HFF-Myc (cell line): ENCODE data around the gene SMCO3.

ENCODE experiments used
- DNase-seq: peaks from one replicate; pipeline ENCODE4 v3.0.0-alpha.2; 2011; ENCODE audit warnings: low read depth; ENCODE audit errors: extremely low read depth
- H3K4me3 ChIP-seq: replicated peaks from 2 replicates; pipeline ENCODE4 v1.5.1; 2011; ENCODE audit warnings: low read depth, mild to moderate bottlenecking, control low read depth, low read length
- TF ChIP-seq, protein P1 (sequence below): IDR thresholded peaks from 2 replicates; pipeline ENCODE4 v1.5.1; 2012; ENCODE audit warnings: mild to moderate bottlenecking, low read depth, low read length, control low read depth; ENCODE audit errors: missing control alignments

The SMCO3 gene

DNA sequence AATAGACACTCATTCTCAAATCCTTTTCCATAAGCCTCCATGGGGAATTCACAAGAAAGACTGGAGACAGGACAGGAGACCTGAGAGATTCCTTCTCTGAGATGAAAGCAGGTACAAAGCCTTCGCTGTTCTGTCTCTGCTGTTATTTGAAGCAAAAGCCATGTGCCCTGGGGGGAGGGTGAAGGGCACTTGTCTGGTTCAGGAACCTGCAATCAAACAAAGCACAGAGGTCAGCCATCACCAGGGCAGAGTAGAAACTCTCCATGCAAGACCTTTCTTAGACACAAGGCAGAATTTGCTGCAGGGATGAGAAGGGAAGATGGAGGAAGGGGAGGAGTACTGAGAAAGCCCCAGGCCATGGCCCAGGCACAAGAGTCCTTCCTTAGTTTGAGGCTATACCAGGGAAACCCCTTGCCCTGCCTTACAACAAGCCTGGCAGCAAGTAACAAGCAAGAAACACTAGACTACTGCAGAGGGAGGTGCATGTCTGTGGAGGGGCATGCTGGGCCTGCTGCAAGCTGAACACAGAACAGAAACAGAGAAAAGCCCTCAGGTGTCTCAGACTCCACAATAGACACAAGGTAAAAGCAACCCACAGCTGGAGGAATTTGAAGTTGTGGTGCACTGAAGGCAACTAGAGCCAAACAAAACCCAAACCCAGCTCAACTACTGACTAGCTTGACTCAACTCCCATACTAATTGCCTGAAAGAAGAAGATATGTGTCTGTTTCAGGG, 37.1 kb upstream of the SMCO3 start:
- TF ChIP-seq, protein P1, sequence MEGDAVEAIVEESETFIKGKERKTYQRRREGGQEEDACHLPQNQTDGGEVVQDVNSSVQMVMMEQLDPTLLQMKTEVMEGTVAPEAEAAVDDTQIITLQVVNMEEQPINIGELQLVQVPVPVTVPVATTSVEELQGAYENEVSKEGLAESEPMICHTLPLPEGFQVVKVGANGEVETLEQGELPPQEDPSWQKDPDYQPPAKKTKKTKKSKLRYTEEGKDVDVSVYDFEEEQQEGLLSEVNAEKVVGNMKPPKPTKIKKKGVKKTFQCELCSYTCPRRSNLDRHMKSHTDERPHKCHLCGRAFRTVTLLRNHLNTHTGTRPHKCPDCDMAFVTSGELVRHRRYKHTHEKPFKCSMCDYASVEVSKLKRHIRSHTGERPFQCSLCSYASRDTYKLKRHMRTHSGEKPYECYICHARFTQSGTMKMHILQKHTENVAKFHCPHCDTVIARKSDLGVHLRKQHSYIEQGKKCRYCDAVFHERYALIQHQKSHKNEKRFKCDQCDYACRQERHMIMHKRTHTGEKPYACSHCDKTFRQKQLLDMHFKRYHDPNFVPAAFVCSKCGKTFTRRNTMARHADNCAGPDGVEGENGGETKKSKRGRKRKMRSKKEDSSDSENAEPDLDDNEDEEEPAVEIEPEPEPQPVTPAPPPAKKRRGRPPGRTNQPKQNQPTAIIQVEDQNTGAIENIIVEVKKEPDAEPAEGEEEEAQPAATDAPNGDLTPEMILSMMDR: no peak
- DNase-seq: no peak
- H3K4me3 ChIP-seq: no peak overlapping the region

DNA sequence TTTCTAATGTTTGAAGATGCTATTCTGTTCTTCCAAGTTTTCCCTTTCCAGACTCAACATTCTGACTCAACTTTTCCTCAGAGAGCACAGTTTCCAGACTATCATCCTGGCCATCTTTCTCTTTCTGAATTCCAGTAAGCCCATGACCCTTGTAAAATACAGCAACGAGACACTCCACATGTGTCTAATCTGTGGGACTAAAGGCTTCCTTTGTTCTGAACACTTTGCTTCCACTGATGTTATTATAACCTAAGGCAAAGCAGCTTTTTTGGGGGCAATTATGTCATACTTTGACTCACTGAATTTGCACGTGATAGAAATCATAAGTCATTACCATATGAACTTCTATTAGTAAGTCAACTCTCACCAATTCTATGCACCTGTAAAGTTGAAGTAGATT, 35.7 kb upstream of the SMCO3 start:
- H3K4me3 ChIP-seq: no peak overlapping the region
- TF ChIP-seq, protein P1: no peak
- DNase-seq: no peak

DNA sequence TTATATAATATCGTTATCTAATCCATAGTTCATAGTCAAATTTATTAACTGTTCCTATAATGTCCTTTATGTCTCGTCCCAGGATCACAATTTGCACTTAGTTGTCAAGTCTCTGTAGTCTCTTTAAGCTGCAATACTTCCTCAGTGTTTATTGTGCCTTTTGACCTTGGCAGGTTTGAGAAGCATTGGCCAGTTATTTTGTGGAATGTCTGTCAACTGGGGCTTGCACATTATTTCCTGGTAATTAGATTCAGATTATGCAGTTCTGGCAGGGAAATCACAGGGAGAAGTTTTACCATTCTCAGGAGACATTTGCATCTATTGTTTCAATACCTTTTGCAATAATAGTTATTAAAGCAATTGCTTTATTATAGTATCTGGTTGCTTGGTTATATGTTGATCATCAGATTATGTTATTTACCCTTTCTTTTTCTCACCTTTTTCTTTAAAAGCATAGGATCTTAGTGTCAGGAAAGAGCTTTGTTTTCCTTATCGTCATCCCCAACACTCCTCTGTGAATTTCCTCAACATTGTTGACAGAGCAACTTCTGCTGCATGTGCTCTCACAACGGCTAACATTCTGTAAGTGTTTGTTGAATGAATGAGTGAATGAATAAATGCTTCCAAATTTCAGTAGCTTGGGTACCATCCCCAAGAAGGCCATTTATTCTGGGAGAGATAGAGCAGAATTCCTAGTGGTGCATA, 33.0 kb upstream of the SMCO3 start:
- DNase-seq: no peak
- TF ChIP-seq, protein P1: no peak
- no peak overlapping the region for H3K4me3 ChIP-seq

DNA sequence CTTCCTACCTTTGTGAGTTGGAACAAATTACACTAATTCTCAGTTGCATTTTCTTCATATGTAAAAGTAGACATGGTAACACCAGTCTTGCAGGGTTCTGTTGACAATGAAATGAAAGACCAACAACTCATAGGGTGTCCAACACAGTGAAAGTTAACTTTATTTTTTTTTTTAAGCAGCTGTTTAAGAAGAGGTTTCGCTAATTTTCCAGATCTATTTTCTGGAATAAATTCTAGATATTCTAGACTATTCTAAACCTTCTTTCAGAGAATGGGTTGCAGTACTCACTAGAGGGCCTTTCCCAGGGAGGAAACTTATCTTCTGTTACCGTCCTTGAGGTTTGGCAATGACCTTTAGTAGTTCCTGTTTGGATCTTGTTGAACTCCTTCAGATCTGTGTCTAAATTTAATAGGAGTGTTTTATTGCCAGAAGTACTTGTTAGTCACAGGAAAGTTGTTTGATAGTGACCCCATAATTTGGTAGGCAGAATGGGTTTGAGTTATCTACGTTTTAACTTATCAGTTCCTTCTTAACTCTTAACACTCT, 32.1 kb upstream of the SMCO3 start:
- TF ChIP-seq, protein P1: no peak
- H3K4me3 ChIP-seq: no peak overlapping the region
- DNase-seq: no peak

DNA sequence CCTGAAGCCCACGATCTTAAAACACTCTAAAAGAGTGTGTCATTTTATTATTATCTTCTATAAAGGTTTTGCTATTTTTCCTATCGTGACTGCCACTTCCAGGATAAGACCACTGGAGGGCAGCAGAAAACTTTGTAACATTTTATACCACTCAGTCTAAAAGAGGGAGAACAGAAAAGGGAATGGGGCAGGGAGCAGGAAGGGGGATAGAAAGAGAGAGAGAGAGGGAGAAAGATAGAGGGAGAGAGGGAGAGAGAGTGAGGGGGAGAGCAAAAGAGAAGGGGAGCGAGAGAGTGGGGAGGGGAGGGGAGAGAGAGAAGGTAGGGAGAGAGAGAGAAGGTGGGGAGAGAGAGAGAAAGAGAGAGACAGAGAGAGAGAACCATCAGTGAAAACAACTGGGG, 31.4 kb upstream of the SMCO3 start:
- no peak overlapping the region for H3K4me3 ChIP-seq
- no peak for DNase-seq
- TF ChIP-seq, protein P1: peak; percentile 61

DNA sequence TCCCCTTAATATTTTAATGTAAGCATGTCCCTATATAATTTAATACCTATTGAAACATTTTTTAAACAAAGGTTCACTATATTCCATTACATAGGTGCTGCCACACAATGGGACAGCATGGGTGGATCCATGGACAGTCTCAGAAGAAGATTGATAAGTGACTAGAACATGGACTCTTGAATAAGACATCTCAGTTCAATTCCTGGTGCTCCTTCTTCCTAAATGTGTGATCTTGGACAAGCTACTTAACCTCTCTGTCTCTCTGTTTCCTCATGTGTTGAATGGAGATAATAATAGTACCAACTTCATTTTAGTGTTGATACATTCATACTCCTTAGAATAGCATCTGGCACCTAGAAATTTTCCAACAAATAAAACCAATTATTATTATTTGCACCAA, 30.4 kb upstream of the SMCO3 start:
- H3K4me3 ChIP-seq: no peak overlapping the region
- TF ChIP-seq, protein P1: no peak
- DNase-seq: no peak
